Natural killer cell (primary cell): Measurements from ENCODE around the gene NUDCD3. TPM values are rescaled to one million over a fixed set of nuclear protein-coding genes. Genes with fewer than 3 reads are reported as not detected.

Source experiments
- ATAC-seq, 3 donors: fragments of 150-1000 bp in 2 of 3; fragments of 200-7000 bp in 1 of 3; cut with Tn5 transposase; 1 replicate in 1 of 3; 2 replicates in 2 of 3; pipeline ENCODE4 v1.10.0; 2021; ENCODE audit warnings: mild to moderate bottlenecking in 2 of 3, moderate library complexity in 2 of 3
- DNase-seq, 2 donors: peaks; one replicate each; pipeline versions ENCODE4 v3.0.0 to v3.0.0-alpha.2; 2013 to 2021; ENCODE audit warnings: mixed read lengths in 1 of 2
- H3K27ac ChIP-seq: one replicate; pipeline ENCODE4 v1.5.1; 2013; ENCODE audit warnings: mild to moderate bottlenecking, low read length
- H3K27me3 ChIP-seq: one replicate; pipeline ENCODE4 v1.6.1; 2013; ENCODE audit warnings: low read length; ENCODE audit not compliant: control insufficient read depth, insufficient read depth
- H3K36me3 ChIP-seq: one replicate; pipeline ENCODE4 v1.6.1; 2013; ENCODE audit warnings: low read length; ENCODE audit not compliant: control insufficient read depth, insufficient read depth
- H3K4me1 ChIP-seq: one replicate; pipeline ENCODE4 v1.6.1; 2013; ENCODE audit warnings: low read length; ENCODE audit not compliant: control insufficient read depth, insufficient read depth
- H3K4me3 ChIP-seq: one replicate; pipeline ENCODE4 v1.5.1; 2013; ENCODE audit warnings: low read length
- H3K9me3 ChIP-seq: one replicate; pipeline ENCODE4 v1.6.1; 2013; ENCODE audit warnings: low read length; ENCODE audit not compliant: control insufficient read depth, insufficient read depth
- H3K27ac Mint-ChIP-seq, 2 donors: one replicate each; pipeline ENCODE4 v1.8.0; 2022; ENCODE audit warnings: mild to moderate bottlenecking in 2 of 2, mixed read lengths in 2 of 2, moderate library complexity in 1 of 2
- H3K27me3 Mint-ChIP-seq, 2 donors: one replicate each; pipeline ENCODE4 v1.8.0; 2022; ENCODE audit warnings: low read depth in 2 of 2, mixed read lengths in 2 of 2
- H3K36me3 Mint-ChIP-seq: one replicate; pipeline ENCODE4 v1.8.0; 2022; ENCODE audit warnings: mixed read lengths
- H3K4me1 Mint-ChIP-seq, 2 donors: one replicate each; pipeline ENCODE4 v1.8.0; 2022; ENCODE audit warnings: mixed read lengths in 2 of 2
- H3K4me3 Mint-ChIP-seq: one replicate; pipeline ENCODE4 v1.8.0; 2022; ENCODE audit warnings: mild to moderate bottlenecking, moderate library complexity, mixed read lengths
- H3K9me3 Mint-ChIP-seq, 2 donors: one replicate each; pipeline ENCODE4 v1.8.0; 2022; ENCODE audit warnings: mixed read lengths in 2 of 2
- WGBS: methylation state at CpG from one replicate; pipeline ENCODE4 v1.1.7; 2013; ENCODE audit warnings: missing lambda C conversion rate; ENCODE audit not compliant: insufficient coverage; 5-methylcytosine and 5-hydroxymethylcytosine counted together
- intact Hi-C: fragments of 100-400 bp; cut with micrococcal nuclease; formaldehyde crosslinking; loops from one replicate; pipeline ENCODE4 v1.14.2; 2022
- total RNA-seq, 4 donors: library from RNA; stranded (reverse); fragments of 120-200 nt in 1 of 4; gene quantifications; one replicate each; pipeline versions ENCODE4 v1.2.3 to v1.2.4, GENCODE V29; 2013 to 2022
- TF ChIP-seq, protein P1 (sequence below): fragments of 200-600 bp; IDR thresholded peaks from one replicate; pipeline ENCODE4 v1.8.0; 2022; ENCODE audit warnings: antibody characterized with exemption

Gene NUDCD3
- total RNA-seq, 3 donors from 2014 or later (not counting 1 experiment from before 2014, with no cell fraction given), result 50.1 to 79.9 (median 68.7) TPM

- peaks cover 0 to 7% of the 10 kb centered on the region in 2 donors for H3K9me3 Mint-ChIP-seq
- WGBS, result 90% methylated on average over 5 of the region's 5 CpGs
- TF ChIP-seq, protein P1, sequence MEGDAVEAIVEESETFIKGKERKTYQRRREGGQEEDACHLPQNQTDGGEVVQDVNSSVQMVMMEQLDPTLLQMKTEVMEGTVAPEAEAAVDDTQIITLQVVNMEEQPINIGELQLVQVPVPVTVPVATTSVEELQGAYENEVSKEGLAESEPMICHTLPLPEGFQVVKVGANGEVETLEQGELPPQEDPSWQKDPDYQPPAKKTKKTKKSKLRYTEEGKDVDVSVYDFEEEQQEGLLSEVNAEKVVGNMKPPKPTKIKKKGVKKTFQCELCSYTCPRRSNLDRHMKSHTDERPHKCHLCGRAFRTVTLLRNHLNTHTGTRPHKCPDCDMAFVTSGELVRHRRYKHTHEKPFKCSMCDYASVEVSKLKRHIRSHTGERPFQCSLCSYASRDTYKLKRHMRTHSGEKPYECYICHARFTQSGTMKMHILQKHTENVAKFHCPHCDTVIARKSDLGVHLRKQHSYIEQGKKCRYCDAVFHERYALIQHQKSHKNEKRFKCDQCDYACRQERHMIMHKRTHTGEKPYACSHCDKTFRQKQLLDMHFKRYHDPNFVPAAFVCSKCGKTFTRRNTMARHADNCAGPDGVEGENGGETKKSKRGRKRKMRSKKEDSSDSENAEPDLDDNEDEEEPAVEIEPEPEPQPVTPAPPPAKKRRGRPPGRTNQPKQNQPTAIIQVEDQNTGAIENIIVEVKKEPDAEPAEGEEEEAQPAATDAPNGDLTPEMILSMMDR, result no peak
Measured at GRCh38 chr7:44520574-44520973, 30.1 kb upstream of the NUDCD3 start.

GRCh38 chr7:44519546-44519945 lies 29.1 kb upstream of the NUDCD3 start:
- TF ChIP-seq, protein P1, result no peak
- H3K9me3 ChIP-seq, result peaks cover 3% of the 10 kb centered on the region

More at GRCh38 chr7:44520574-44520973, 30.1 kb upstream of the NUDCD3 start:
- peaks cover 11% of the 10 kb centered on the region for H3K36me3 Mint-ChIP-seq
- H3K4me1 Mint-ChIP-seq, result no peaks in the 10 kb centered on the region
- H3K27me3 Mint-ChIP-seq, result peaks cover 6 to 9% of the 10 kb centered on the region in 2 donors
- H3K27ac Mint-ChIP-seq, result no peak overlapping the region
- DNase-seq (no peak), ATAC-seq (no peak)
- no peaks in the 10 kb centered on the region for H3K36me3 ChIP-seq
- peaks cover 11% of the 10 kb centered on the region for H3K9me3 ChIP-seq
- H3K27ac ChIP-seq, result no peak overlapping the region
- H3K4me3 ChIP-seq, result no peak overlapping the region
- no peaks in the 10 kb centered on the region for H3K4me1 ChIP-seq
- H3K27me3 ChIP-seq, result no peaks in the 10 kb centered on the region
- no peak overlapping the region for H3K4me3 Mint-ChIP-seq
- intact Hi-C loops, result no loop called here

GRCh38 chr7:44518761-44519160 lies 28.3 kb upstream of the NUDCD3 start:
- Mint-ChIP-seq H3K4me3 (no peak overlapping the region), H3K4me1 (no peaks in the 10 kb centered on the region), H3K36me3 (no peaks in the 10 kb centered on the region), H3K27ac (no peak overlapping the region), H3K9me3 (no peaks in the 10 kb centered on the region), H3K27me3 (peaks cover 1 to 3% of the 10 kb centered on the region in 2 donors)
- Histone ChIP-seq H3K36me3 (no peaks in the 10 kb centered on the region), H3K27me3 (no peaks in the 10 kb centered on the region), H3K4me1 (no peaks in the 10 kb centered on the region), H3K9me3 (no peaks in the 10 kb centered on the region), H3K27ac (no peak overlapping the region), H3K4me3 (no peak overlapping the region)
- DNase-seq, result no peak
- intact Hi-C loops, result no loop called here
- ATAC-seq, result no peak
- 83% methylated on average over 3 of the region's 3 CpGs for WGBS
- TF ChIP-seq, protein P1, result no peak

More at GRCh38 chr7:44519546-44519945, 29.1 kb upstream of the NUDCD3 start:
- DNase-seq (no peak), ATAC-seq (no peak)
- Histone ChIP-seq H3K27ac (no peak overlapping the region), H3K4me1 (no peaks in the 10 kb centered on the region), H3K4me3 (no peak overlapping the region), H3K36me3 (no peaks in the 10 kb centered on the region), H3K27me3 (no peaks in the 10 kb centered on the region)
- Mint-ChIP-seq H3K27ac (no peak overlapping the region), H3K27me3 (peaks cover 6 to 7% of the 10 kb centered on the region in 2 donors), H3K4me1 (no peaks in the 10 kb centered on the region), H3K4me3 (no peak overlapping the region), H3K9me3 (peaks cover 0 to 3% of the 10 kb centered on the region in 2 donors), H3K36me3 (peaks cover 6% of the 10 kb centered on the region)
- WGBS, result 85% methylated on average over 7 of the region's 7 CpGs
- intact Hi-C loops, result no loop called here

DNA sequence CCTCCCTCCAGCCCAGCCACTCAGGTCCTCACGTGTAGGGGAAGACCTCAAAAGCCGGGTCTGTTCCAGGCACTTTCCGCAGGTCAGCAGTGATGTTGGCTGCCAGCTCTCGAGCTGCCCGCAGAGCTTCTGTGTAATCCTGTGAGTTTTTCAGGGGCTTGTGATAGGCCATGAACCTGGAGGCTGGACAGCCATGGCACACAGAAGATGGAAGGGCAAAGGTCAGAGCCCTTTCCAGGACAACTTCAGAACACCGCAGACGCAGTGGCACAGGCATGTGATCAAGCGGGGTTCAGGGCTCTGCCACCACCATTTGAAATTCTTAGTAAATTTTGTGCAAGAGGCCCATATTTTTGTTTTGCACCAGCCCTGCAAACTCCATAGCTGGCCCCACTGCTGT lies 26.7 kb upstream of the NUDCD3 start:
- Mint-ChIP-seq H3K9me3 (no peaks in the 10 kb centered on the region), H3K4me3 (no peak overlapping the region), H3K27ac (no peak overlapping the region), H3K36me3 (no peaks in the 10 kb centered on the region), H3K4me1 (no peaks in the 10 kb centered on the region), H3K27me3 (peaks cover 3 to 4% of the 10 kb centered on the region in 2 donors)
- WGBS, result 93% methylated on average over 8 of the region's 8 CpGs
- intact Hi-C loops, result no loop called here
- ATAC-seq (no peak), DNase-seq (no peak)
- H3K36me3 ChIP-seq, result no peaks in the 10 kb centered on the region
- no peaks in the 10 kb centered on the region for H3K4me1 ChIP-seq
- H3K9me3 ChIP-seq, result no peaks in the 10 kb centered on the region
- H3K27me3 ChIP-seq, result no peaks in the 10 kb centered on the region
- no peak overlapping the region for H3K4me3 ChIP-seq
- TF ChIP-seq, protein P1, result no peak
- no peak overlapping the region for H3K27ac ChIP-seq
